ENCODE results near the gene TNK2.

GRCh38 chr3:195916291-195916690, 7.9 kb upstream of the TNK2 start:
- TF ChIP-seq POLR2A (IDR thresholded peaks at IDR 0.05) (no peak), CTCF (IDR thresholded peaks at IDR 0.05) (no peak)

Measured in body of pancreas (tissue), 4 donors.